RPMI8226 (cell line): ENCODE data around the gene RMRP.
A peak's percentile ranks its signal among the peaks of the same experiment; 100 is the strongest.
"Not testable (repeated sequence)": the region's sequence is repeated elsewhere in the genome, so short reads cannot be mapped to it uniquely, and the experiment has no call there.

Experiments
- DNase-seq: peaks from one replicate; pipeline ENCODE4 v3.0.0-alpha.2; 2015

The RMRP gene

GRCh38 chr9:35640431-35640830, 17.4 kb downstream of the RMRP start:
- not testable (repeated sequence) for DNase-seq

GRCh38 chr9:35639631-35640030, 18.2 kb downstream of the RMRP start:
- DNase-seq = no peak

- not testable (repeated sequence) for DNase-seq
These were observed 18.6 kb downstream of the RMRP start for GRCh38 chr9:35639225-35639624.

GRCh38 chr9:35638751-35639150, 19.1 kb downstream of the RMRP start:
- DNase-seq = not testable (repeated sequence)

GRCh38 chr9:35637427-35637955, 20.3 kb downstream of the RMRP start:
- DNase-seq = not testable (repeated sequence)

- not testable (repeated sequence) for DNase-seq
These were observed 21.0 kb downstream of the RMRP start for GRCh38 chr9:35636877-35637246.

- no peak for DNase-seq
These were observed 21.5 kb downstream of the RMRP start for GRCh38 chr9:35636135-35636876.

GRCh38 chr9:35635730-35636129, 22.1 kb downstream of the RMRP start:
- DNase-seq = no peak

- no peak for DNase-seq
These were observed 28.2 kb downstream of the RMRP start for GRCh38 chr9:35629597-35629996.

GRCh38 chr9:35628389-35628991, 29.3 kb downstream of the RMRP start:
- no peak for DNase-seq

GRCh38 chr9:35627575-35627974, 30.2 kb downstream of the RMRP start:
- no peak for DNase-seq

- no peak for DNase-seq
These were observed 38.0 kb downstream of the RMRP start for GRCh38 chr9:35619800-35620158.

- no peak for DNase-seq
These were observed 38.7 kb downstream of the RMRP start for GRCh38 chr9:35618854-35619799.

- DNase-seq = no peak
These were observed 39.5 kb downstream of the RMRP start, which contains the start of gene CD72 for GRCh38 chr9:35618325-35618727. Gene CD72 (minus strand): TSS chr9:35618413. CDS start chr9:35618303, 110 bp downstream.

GRCh38 chr9:35617548-35617947, 40.3 kb downstream of the RMRP start:
- no peak for DNase-seq

- peak; percentile 22 for DNase-seq
These were observed 40.9 kb downstream of the RMRP start for GRCh38 chr9:35616681-35617459.

- peak; percentile 91 for DNase-seq
These were observed 41.7 kb downstream of the RMRP start for GRCh38 chr9:35615981-35616680.

- DNase-seq = peak; percentile 47
These were observed 45.0 kb downstream of the RMRP start for GRCh38 chr9:35612843-35613242.

GRCh38 chr9:35612066-35612465, 45.8 kb downstream of the RMRP start:
- not testable (repeated sequence) for DNase-seq

- peak; percentile 56 for DNase-seq
These were observed 46.5 kb downstream of the RMRP start for GRCh38 chr9:35611230-35611797.

GRCh38 chr9:35609820-35610163, 48.0 kb downstream of the RMRP start:
- DNase-seq = no peak
